ENCODE measurements around the gene DNAJA4. TPM values are rescaled to one million over a fixed set of nuclear protein-coding genes. Genes with fewer than 3 reads are reported as not detected.

DNAJA4 gene
- total RNA-seq, 1 donor from 2014 or later = 22.3 TPM

- TF ChIP-seq, protein P1, sequence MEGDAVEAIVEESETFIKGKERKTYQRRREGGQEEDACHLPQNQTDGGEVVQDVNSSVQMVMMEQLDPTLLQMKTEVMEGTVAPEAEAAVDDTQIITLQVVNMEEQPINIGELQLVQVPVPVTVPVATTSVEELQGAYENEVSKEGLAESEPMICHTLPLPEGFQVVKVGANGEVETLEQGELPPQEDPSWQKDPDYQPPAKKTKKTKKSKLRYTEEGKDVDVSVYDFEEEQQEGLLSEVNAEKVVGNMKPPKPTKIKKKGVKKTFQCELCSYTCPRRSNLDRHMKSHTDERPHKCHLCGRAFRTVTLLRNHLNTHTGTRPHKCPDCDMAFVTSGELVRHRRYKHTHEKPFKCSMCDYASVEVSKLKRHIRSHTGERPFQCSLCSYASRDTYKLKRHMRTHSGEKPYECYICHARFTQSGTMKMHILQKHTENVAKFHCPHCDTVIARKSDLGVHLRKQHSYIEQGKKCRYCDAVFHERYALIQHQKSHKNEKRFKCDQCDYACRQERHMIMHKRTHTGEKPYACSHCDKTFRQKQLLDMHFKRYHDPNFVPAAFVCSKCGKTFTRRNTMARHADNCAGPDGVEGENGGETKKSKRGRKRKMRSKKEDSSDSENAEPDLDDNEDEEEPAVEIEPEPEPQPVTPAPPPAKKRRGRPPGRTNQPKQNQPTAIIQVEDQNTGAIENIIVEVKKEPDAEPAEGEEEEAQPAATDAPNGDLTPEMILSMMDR (IDR thresholded peaks at IDR 0.05) = no peak
- no peak for ATAC-seq (ENCODE audit: low read depth)
- Mint-ChIP-seq H3K36me3 (ENCODE audit: low read depth) (no peaks in the 10 kb centered on the region), H3K4me3 (no peak overlapping the region), H3K27me3 (peaks cover 3% of the 10 kb centered on the region), H3K9me3 (no peaks in the 10 kb centered on the region), H3K27ac (no peak overlapping the region), H3K4me1 (no peaks in the 10 kb centered on the region)
- ChIA-PET CTCF (no interaction called here), POLR2A (interaction anchor here (0.6 kb wide), 1 partner anchor 30 kb away, joined by 4 read pairs; the partner anchor contains the start of gene SKIC8)
- intact Hi-C loops (cut with micrococcal nuclease) = no loop called here
- DNase-seq = no peak
Observed at GRCh38 chr15:78329625-78330024, 65.3 kb downstream of the DNAJA4 start.

Other genes starting within 250 kb of the DNAJA4 start
- 12.9 and 13.7 TPM in 2 replicates for gene TBC1D2B, start 186.9 kb upstream of the DNAJA4 start, total RNA-seq
- not detected in 2 replicates for gene SH2D7, start 172.0 kb upstream of the DNAJA4 start, total RNA-seq
- gene CIB2, start 133.1 kb upstream of the DNAJA4 start, total RNA-seq = 3.5 and 3.7 TPM in 2 replicates
- gene IDH3A, start 115.2 kb upstream of the DNAJA4 start, total RNA-seq = 111 and 124 TPM in 2 replicates
- gene ACSBG1, start 30.0 kb upstream of the DNAJA4 start, total RNA-seq = 0.07 and 0.15 TPM in 2 replicates
- 43.2 and 46.0 TPM in 2 replicates for gene SKIC8, start 35.0 kb downstream of the DNAJA4 start, total RNA-seq
- not detected in 2 replicates for gene CRABP1, start 75.8 kb downstream of the DNAJA4 start, total RNA-seq
- 69.9 and 75.9 TPM in 2 replicates for gene IREB2, start 173.7 kb downstream of the DNAJA4 start, total RNA-seq
- gene HYKK, start 243.0 kb downstream of the DNAJA4 start, total RNA-seq = 0.10 and 0.53 TPM in 2 replicates